GM23248 (cell line): ENCODE data around the gene WDR49. TPM values are rescaled to one million over a fixed set of nuclear protein-coding genes. Genes with fewer than 3 reads are reported as not detected.

ENCODE experiments used
- DNase-seq: peaks from one replicate; pipeline ENCODE4 v3.0.0-alpha.2; 2015
- H2AFZ ChIP-seq: fragments of 200-600 bp; sonication (generic); 2 replicates; pipeline ENCODE4 v1.6.1; 2016; ENCODE audit warnings: antibody characterized with exemption
- H3F3A ChIP-seq: fragments of 200-600 bp; sonication (generic); 2 replicates; pipeline ENCODE4 v1.6.1; 2016; ENCODE audit warnings: mild to moderate bottlenecking, antibody characterized with exemption, mixed run types; ENCODE audit not compliant: insufficient read depth
- H3K27ac ChIP-seq: fragments of 200-600 bp; sonication (generic); 2 replicates; pipeline ENCODE4 v1.5.1; 2016; ENCODE audit warnings: mild to moderate bottlenecking
- H3K27me3 ChIP-seq: fragments of 200-600 bp; sonication (generic); replicated peaks from 2 replicates; pipeline ENCODE4 v1.6.1; 2016; ENCODE audit warnings: mild to moderate bottlenecking; ENCODE audit not compliant: insufficient read depth
- H3K36me3 ChIP-seq: fragments of 200-600 bp; sonication (generic); 2 replicates; pipeline ENCODE4 v1.6.1; 2016; ENCODE audit warnings: low read depth, mild to moderate bottlenecking
- H3K4me1 ChIP-seq: fragments of 200-600 bp; sonication (generic); 2 replicates; pipeline ENCODE4 v1.6.1; 2016; ENCODE audit warnings: mild to moderate bottlenecking; ENCODE audit not compliant: insufficient read depth
- H3K4me2 ChIP-seq: fragments of 200-600 bp; sonication (generic); one replicate; pipeline ENCODE4 v1.6.1; 2016; ENCODE audit warnings: mild to moderate bottlenecking; ENCODE audit not compliant: unreplicated experiment
- H3K4me3 ChIP-seq: fragments of 200-600 bp; sonication (generic); 2 replicates; pipeline ENCODE4 v1.5.1; 2016; ENCODE audit warnings: mild to moderate bottlenecking
- H3K79me2 ChIP-seq: fragments of 200-600 bp; sonication (generic); 2 replicates; pipeline ENCODE4 v1.6.1; 2016; ENCODE audit warnings: mild to moderate bottlenecking; ENCODE audit not compliant: insufficient read depth
- H3K9ac ChIP-seq: fragments of 200-600 bp; sonication (generic); 2 replicates; pipeline ENCODE4 v1.6.1; 2016; ENCODE audit warnings: mild to moderate bottlenecking
- H3K9me2 ChIP-seq: fragments of 200-600 bp; sonication (generic); 2 replicates; pipeline ENCODE4 v1.6.1; 2016; ENCODE audit warnings: mixed run types, mild to moderate bottlenecking, moderate library complexity; ENCODE audit not compliant: insufficient read depth
- H3K9me3 ChIP-seq: fragments of 200-600 bp; sonication (generic); one replicate; pipeline ENCODE4 v1.6.1; 2017; ENCODE audit warnings: low read depth
- H4K20me1 ChIP-seq: fragments of 200-600 bp; sonication (generic); 2 replicates; pipeline ENCODE4 v1.6.0; 2016; ENCODE audit not compliant: insufficient read depth
- EZH2 ChIP-seq: fragments of 200-600 bp; sonication (generic); IDR thresholded peaks from 2 replicates; pipeline ENCODE4 v1.6.1; 2018; ENCODE audit warnings: antibody characterized with exemption, mild to moderate bottlenecking; ENCODE audit not compliant: insufficient read depth, poor library complexity, severe bottlenecking
- EZH2phosphoT487 ChIP-seq: fragments of 200-600 bp; sonication (generic); IDR thresholded peaks from 2 replicates; pipeline ENCODE4 v1.6.1; 2018; ENCODE audit warnings: antibody characterized with exemption, moderate library complexity, mild to moderate bottlenecking, low read depth; ENCODE audit not compliant: insufficient read depth
- WGBS, 2 experiments: methylation state at CpG; one replicate each; pipeline ENCODE4 v1.1.6; 2015 to 2017; ENCODE audit warnings: low lambda C conversion rate in 2 of 2, low coverage in 1 of 2; ENCODE audit errors: missing lambda C conversion rate in 2 of 2; 5-methylcytosine and 5-hydroxymethylcytosine counted together
- in situ Hi-C: fragments of 300-500 bp; cut with MboI; formaldehyde crosslinking; loops from 2 replicates; pipeline ENCODE4 v1.15.0; 2020
- polyA plus RNA-seq: library from polyadenylated mRNA; unstranded; fragments of >200 nt; fragmentation: Nextera tagmentation; extraction: Ambion mirVana; gene quantifications from 2 replicates; pipeline ENCODE4 v1.2.1, GENCODE V29; 2016
- total RNA-seq: library from RNA; depleted of rRNA; stranded (reverse); fragments of >200 nt; shearing (Covaris generic); gene quantifications from 2 replicates; pipeline ENCODE4 v1.2.3, GENCODE V29; 2014

Gene WDR49
- total and polyA plus RNA-seq, 2 experiments from 2014 or later: not detected

- H3K4me3 ChIP-seq: no peak overlapping the region
- peaks cover 4% of the 10 kb centered on the region for H3K9me3 ChIP-seq
- no peaks in the 10 kb centered on the region for H3K27me3 ChIP-seq
- H3K9ac ChIP-seq: no peak overlapping the region
- no peak for TF ChIP-seq EZH2
- no peak overlapping the region for H3K27ac ChIP-seq
- 18 to 21% methylated on average over 6 of the region's 6 CpGs for WGBS, 2 experiments
- H4K20me1 ChIP-seq: no peaks in the 10 kb centered on the region
- H3K4me1 ChIP-seq: no peaks in the 10 kb centered on the region
- H3F3A ChIP-seq: no peaks in the 10 kb centered on the region
- no peak for DNase-seq
- in situ Hi-C loops: no loop called here
- H2AFZ ChIP-seq: no peak overlapping the region
- H3K79me2 ChIP-seq: no peaks in the 10 kb centered on the region
- no peaks in the 10 kb centered on the region for H3K36me3 ChIP-seq
- H3K4me2 ChIP-seq: no peak overlapping the region
- H3K9me2 ChIP-seq: no peaks in the 10 kb centered on the region
These were observed 197.5 kb downstream of the WDR49 start for GRCh38 chr3:167456157-167456799.

- DNase-seq: no peak
- TF ChIP-seq EZH2 (no peak), EZH2phosphoT487 (no peak)
- Histone ChIP-seq H3K9me2 (no peaks in the 10 kb centered on the region), H3K9me3 (no peaks in the 10 kb centered on the region), H3K4me3 (no peak overlapping the region), H3K9ac (no peak overlapping the region), H3K4me2 (no peak overlapping the region), H3K27me3 (no peaks in the 10 kb centered on the region), H3F3A (no peaks in the 10 kb centered on the region), H2AFZ (no peak overlapping the region), H4K20me1 (no peaks in the 10 kb centered on the region), H3K36me3 (no peaks in the 10 kb centered on the region), H3K4me1 (no peaks in the 10 kb centered on the region), H3K79me2 (no peaks in the 10 kb centered on the region), H3K27ac (no peak overlapping the region)
- 4 to 9% methylated on average over 2 of the region's 2 CpGs for WGBS, 2 experiments
- in situ Hi-C loops: no loop called here
These were observed 199.9 kb downstream of the WDR49 start for GRCh38 chr3:167453815-167454214.

- in situ Hi-C loops: no loop called here
- no peak overlapping the region for H3K4me3 ChIP-seq
- WGBS, 2 experiments: 7 to 20% methylated on average over 1 of the region's 1 CpG
- no peak overlapping the region for H3K4me2 ChIP-seq
- H3K9me2 ChIP-seq: no peaks in the 10 kb centered on the region
- no peak overlapping the region for H3K9ac ChIP-seq
- H3K9me3 ChIP-seq: no peaks in the 10 kb centered on the region
- DNase-seq: no peak
- H4K20me1 ChIP-seq: no peaks in the 10 kb centered on the region
- H2AFZ ChIP-seq: no peak overlapping the region
- no peak for TF ChIP-seq EZH2
- TF ChIP-seq EZH2phosphoT487: no peak
- H3F3A ChIP-seq: no peaks in the 10 kb centered on the region
- no peak overlapping the region for H3K27ac ChIP-seq
- H3K36me3 ChIP-seq: no peaks in the 10 kb centered on the region
- no peaks in the 10 kb centered on the region for H3K27me3 ChIP-seq
- H3K4me1 ChIP-seq: no peaks in the 10 kb centered on the region
- H3K79me2 ChIP-seq: no peaks in the 10 kb centered on the region
These were observed 202.5 kb downstream of the WDR49 start for GRCh38 chr3:167451282-167451681.

- Histone ChIP-seq H3K9me2 (no peaks in the 10 kb centered on the region), H3K9me3 (no peaks in the 10 kb centered on the region), H3K4me3 (no peak overlapping the region), H3K27me3 (no peaks in the 10 kb centered on the region), H3F3A (no peaks in the 10 kb centered on the region), H4K20me1 (no peaks in the 10 kb centered on the region), H3K9ac (no peak overlapping the region), H3K4me1 (no peaks in the 10 kb centered on the region), H3K79me2 (no peaks in the 10 kb centered on the region), H3K27ac (no peak overlapping the region), H2AFZ (no peak overlapping the region), H3K36me3 (no peaks in the 10 kb centered on the region), H3K4me2 (no peak overlapping the region)
- no peak for DNase-seq
- TF ChIP-seq EZH2phosphoT487 (no peak), EZH2 (no peak)
- 21 to 36% methylated on average over 2 of the region's 2 CpGs for WGBS, 2 experiments
- in situ Hi-C loops: no loop called here
These were observed 203.1 kb downstream of the WDR49 start for GRCh38 chr3:167450675-167451074.

- no peaks in the 10 kb centered on the region for H3K4me1 ChIP-seq
- H3K9ac ChIP-seq: no peak overlapping the region
- in situ Hi-C loops: no loop called here
- no peaks in the 10 kb centered on the region for H3F3A ChIP-seq
- no peaks in the 10 kb centered on the region for H3K9me3 ChIP-seq
- no peak for DNase-seq
- no peaks in the 10 kb centered on the region for H3K79me2 ChIP-seq
- no peak overlapping the region for H3K4me2 ChIP-seq
- 29 to 31% methylated on average over 5 of the region's 5 CpGs for WGBS, 2 experiments
- no peak overlapping the region for H2AFZ ChIP-seq
- H3K27me3 ChIP-seq: no peaks in the 10 kb centered on the region
- no peak overlapping the region for H3K4me3 ChIP-seq
- H4K20me1 ChIP-seq: no peaks in the 10 kb centered on the region
- no peaks in the 10 kb centered on the region for H3K36me3 ChIP-seq
- no peak overlapping the region for H3K27ac ChIP-seq
- no peaks in the 10 kb centered on the region for H3K9me2 ChIP-seq
- TF ChIP-seq EZH2phosphoT487: no peak
- no peak for TF ChIP-seq EZH2
These were observed 203.5 kb downstream of the WDR49 start for GRCh38 chr3:167450195-167450594.
